GM19328 (cell line): ENCODE data around the gene MMP7.

Experiments used
- ATAC-seq: cut with Tn5 transposase; IDR thresholded peaks from one replicate; pipeline ENCODE4 v1.9.1; 2021; ENCODE audit warnings: mild to moderate bottlenecking, moderate library complexity; ENCODE audit not compliant: unreplicated experiment

MMP7 gene

GRCh38 chr11:102497061-102497460 lies 33.5 kb downstream of the MMP7 start:
- ATAC-seq, result no peak

- ATAC-seq, result peak; percentile 73
Observed at GRCh38 chr11:102495161-102496042, 35.1 kb downstream of the MMP7 start.

- no peak for ATAC-seq
Observed at GRCh38 chr11:102494216-102494615, 36.3 kb downstream of the MMP7 start.

GRCh38 chr11:102493524-102493923 lies 37.0 kb downstream of the MMP7 start:
- no peak for ATAC-seq

- no peak for ATAC-seq
Observed at GRCh38 chr11:102491969-102492368, 38.6 kb downstream of the MMP7 start.

GRCh38 chr11:102489186-102490145 lies 41.1 kb downstream of the MMP7 start:
- no peak for ATAC-seq

- peak; percentile 70 for ATAC-seq
Observed at GRCh38 chr11:102488208-102488607, 42.3 kb downstream of the MMP7 start.

- ATAC-seq, result no peak
Observed at GRCh38 chr11:102487214-102487613, 43.3 kb downstream of the MMP7 start.

- no peak for ATAC-seq
Observed at GRCh38 chr11:102486584-102486983, 44.0 kb downstream of the MMP7 start.

GRCh38 chr11:102485095-102485722 lies 45.3 kb downstream of the MMP7 start:
- ATAC-seq, result no peak

- no peak for ATAC-seq
Observed at GRCh38 chr11:102482433-102482832, 48.1 kb downstream of the MMP7 start.

GRCh38 chr11:102479733-102480132 lies 50.8 kb downstream of the MMP7 start:
- no peak for ATAC-seq

- ATAC-seq, result no peak
Observed at GRCh38 chr11:102478673-102479299, 51.8 kb downstream of the MMP7 start.

GRCh38 chr11:102476812-102477211 lies 53.7 kb downstream of the MMP7 start:
- no peak for ATAC-seq

- no peak for ATAC-seq
Observed at GRCh38 chr11:102476069-102476468, 54.5 kb downstream of the MMP7 start.

GRCh38 chr11:102473543-102473942 lies 57.0 kb downstream of the MMP7 start:
- no peak for ATAC-seq

GRCh38 chr11:102472127-102472526 lies 58.4 kb downstream of the MMP7 start:
- ATAC-seq, result no peak

GRCh38 chr11:102471474-102471873 lies 59.1 kb downstream of the MMP7 start:
- ATAC-seq, result no peak
